ENCODE data around the gene MZT2A.
"Not testable (repeated sequence)": the region's sequence is repeated elsewhere in the genome, so short reads cannot be mapped to it uniquely, and the experiment has no call there.

Gene MZT2A

DNA sequence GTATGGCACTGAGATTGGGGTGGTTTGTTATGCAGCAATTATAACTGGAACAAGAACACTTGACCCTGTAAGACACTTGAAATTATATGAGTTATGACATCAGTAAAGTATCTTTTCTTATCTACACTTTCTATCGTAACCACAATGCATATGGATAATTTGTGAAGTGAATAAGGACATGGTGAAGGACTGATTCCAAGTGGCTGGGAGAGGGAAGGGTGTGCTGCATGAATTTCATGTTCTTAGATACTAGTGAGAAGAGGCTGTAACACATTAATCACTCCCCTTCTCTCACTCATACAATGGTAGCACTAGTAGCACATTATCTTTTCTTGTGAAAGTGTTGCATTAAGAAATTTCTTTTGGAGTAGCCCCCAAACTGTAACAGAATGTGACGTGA lies 37.3 kb downstream of the MZT2A start:
- not testable (repeated sequence) for H3K27ac Mint-ChIP-seq; H3K36me3 Mint-ChIP-seq (ENCODE audit: low read depth); H3K4me3 Mint-ChIP-seq; H3K9me3 Mint-ChIP-seq; H3K4me1 Mint-ChIP-seq (ENCODE audit: low read depth)
- H3K27me3 Mint-ChIP-seq (ENCODE audit: low read depth) = peaks cover 19% of the 10 kb centered on the region

DNA sequence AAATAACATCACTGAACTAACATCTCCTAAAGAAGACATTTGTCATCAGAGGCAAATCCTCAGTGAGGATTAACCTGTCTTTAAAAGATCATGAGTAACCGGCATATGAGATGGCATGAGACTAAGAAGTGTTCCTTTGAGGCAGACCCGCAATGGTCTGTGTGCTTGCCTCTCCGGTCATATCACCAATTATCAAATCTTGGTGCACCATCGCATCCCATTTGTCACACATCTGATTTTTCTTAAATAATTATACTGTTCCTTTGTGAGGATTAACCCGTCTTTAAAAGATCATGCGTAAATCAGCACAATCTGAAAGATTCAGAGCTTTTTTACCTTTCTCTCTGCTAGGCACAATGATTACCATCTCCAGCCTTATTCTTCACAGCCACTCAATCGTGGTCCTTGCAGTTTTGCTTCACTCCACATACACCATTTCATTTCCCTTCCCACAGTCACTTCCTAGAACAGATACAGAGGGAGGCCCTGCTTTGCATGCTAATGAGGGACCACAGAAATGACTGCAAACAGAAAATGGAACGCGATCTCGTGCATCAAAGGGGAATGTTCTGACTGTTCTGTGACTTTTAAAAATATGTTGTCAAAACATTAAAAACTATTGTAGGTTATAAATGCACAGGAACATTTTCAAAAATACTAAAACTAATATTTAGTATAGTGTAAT lies 40.8 kb downstream of the MZT2A start:
- not testable (repeated sequence) for H3K36me3 Mint-ChIP-seq (ENCODE audit: low read depth); H3K4me1 Mint-ChIP-seq (ENCODE audit: low read depth); H3K4me3 Mint-ChIP-seq; H3K27ac Mint-ChIP-seq; H3K9me3 Mint-ChIP-seq
- H3K27me3 Mint-ChIP-seq (ENCODE audit: low read depth) = peaks cover 18% of the 10 kb centered on the region

DNA sequence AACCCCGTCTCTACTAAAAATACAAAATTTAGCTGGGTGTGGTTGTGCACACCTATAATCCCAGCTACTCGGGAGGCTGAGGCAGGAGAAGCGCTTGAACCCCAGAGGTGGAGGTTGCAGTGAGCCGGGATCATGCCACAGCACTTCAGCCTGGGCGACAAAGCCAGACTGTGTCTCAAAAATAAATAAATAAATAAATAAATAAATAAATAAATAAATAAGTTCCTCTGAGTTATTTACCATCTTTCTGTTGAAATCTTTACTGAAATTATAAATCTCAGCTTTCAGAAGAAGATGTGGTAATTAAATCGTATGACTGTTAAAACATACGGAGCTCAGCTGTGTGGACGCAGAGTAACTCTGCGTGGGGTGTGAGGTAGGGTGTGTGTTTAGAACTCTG lies 44.2 kb downstream of the MZT2A start:
- not testable (repeated sequence) for H3K36me3 Mint-ChIP-seq (ENCODE audit: low read depth); H3K27ac Mint-ChIP-seq

DNA sequence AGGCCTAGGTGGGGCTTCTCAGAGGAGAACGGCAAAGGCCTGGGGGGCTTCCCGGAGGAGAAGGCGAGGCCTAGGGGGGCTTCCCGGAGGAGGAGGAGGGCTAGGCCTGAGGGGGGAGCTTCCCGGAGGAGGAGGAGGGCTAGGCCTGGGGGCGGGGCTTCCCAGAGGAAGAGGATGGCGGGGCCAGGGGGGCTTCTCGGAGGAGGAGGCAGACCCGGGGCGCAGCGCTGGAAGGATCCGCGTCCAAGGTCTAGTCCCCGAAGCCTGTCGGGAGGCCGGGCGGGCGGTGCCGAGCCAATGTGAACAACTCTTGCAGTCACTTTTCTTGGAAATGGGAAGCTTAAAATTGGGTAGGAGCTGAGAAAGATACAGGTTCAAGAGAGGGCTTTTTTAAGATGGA lies 46.3 kb downstream of the MZT2A start:
- peaks cover 12% of the 10 kb centered on the region for H3K27me3 Mint-ChIP-seq (ENCODE audit: low read depth)
- H3K4me3 Mint-ChIP-seq = no peak overlapping the region
- H3K36me3 Mint-ChIP-seq (ENCODE audit: low read depth) = no peaks in the 10 kb centered on the region
- H3K9me3 Mint-ChIP-seq = no peaks in the 10 kb centered on the region
- H3K4me1 Mint-ChIP-seq (ENCODE audit: low read depth) = no peaks in the 10 kb centered on the region
- H3K27ac Mint-ChIP-seq = no peak overlapping the region

More for the DNA sequence above, 44.2 kb downstream of the MZT2A start:
- not testable (repeated sequence) for H3K4me1 Mint-ChIP-seq (ENCODE audit: low read depth); H3K4me3 Mint-ChIP-seq; H3K9me3 Mint-ChIP-seq; H3K27me3 Mint-ChIP-seq (ENCODE audit: low read depth)

DNA sequence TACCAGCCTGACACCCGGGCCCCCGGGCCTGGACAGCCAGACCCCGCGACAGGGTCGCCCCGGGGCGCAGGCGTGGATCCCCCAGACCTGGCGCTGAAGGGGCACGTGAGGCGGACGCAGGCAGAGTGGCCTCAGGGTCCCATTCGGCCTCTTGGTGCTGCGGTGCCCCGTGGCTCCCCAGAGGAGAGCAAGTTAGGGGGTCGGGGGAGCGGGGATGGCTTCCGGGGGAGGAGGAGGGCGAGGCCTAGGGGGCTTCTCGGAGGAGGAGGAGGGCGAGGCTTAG lies 46.7 kb downstream of the MZT2A start:
- not testable (repeated sequence) for H3K4me1 Mint-ChIP-seq (ENCODE audit: low read depth); H3K4me3 Mint-ChIP-seq; H3K27ac Mint-ChIP-seq; H3K9me3 Mint-ChIP-seq; H3K36me3 Mint-ChIP-seq (ENCODE audit: low read depth)
- H3K27me3 Mint-ChIP-seq (ENCODE audit: low read depth) = peaks cover 12% of the 10 kb centered on the region

DNA sequence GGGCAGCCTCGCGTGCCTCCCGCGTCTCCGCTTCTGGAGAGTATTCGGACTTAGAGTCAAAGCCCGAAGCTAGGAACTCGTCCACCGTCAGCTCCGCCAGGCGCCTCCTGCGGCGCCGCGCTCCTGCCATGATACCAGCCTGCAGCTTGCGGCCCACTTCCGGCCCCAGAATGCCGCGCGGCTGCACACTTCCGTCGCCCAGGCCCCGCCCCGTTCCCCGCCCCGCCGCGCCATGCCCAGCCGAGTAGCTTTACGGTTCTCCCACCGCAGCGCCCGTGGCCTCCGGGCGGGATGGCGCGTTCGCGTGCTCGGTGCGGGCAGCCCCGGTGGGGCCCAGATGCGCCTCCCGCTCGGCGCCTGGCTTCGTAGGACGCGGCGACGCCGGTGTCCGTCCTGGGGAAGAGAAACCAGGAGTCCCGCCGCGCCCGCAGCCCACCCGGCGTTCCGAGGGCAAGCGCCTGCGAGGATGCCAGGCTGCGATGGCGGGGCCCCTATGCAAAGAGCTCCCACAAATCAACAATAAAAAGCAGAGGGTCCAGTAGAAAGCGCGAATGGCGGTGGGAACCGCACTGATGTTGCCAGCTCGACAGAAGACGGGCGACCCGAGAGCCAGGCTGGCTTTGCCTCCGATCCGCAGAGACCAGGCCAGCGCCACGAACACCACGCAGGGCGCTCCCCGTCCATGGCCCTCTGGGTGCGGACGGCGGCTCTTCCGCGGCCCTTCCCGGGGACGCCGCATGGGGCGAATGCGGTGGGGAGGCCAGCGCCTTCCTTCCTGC lies 47.3 kb downstream of the MZT2A start:
- H3K27me3 Mint-ChIP-seq (ENCODE audit: low read depth) = peaks cover 12% of the 10 kb centered on the region
- H3K27ac Mint-ChIP-seq; H3K36me3 Mint-ChIP-seq (ENCODE audit: low read depth); H3K9me3 Mint-ChIP-seq; H3K4me1 Mint-ChIP-seq (ENCODE audit: low read depth); H3K4me3 Mint-ChIP-seq: not testable (repeated sequence)

DNA sequence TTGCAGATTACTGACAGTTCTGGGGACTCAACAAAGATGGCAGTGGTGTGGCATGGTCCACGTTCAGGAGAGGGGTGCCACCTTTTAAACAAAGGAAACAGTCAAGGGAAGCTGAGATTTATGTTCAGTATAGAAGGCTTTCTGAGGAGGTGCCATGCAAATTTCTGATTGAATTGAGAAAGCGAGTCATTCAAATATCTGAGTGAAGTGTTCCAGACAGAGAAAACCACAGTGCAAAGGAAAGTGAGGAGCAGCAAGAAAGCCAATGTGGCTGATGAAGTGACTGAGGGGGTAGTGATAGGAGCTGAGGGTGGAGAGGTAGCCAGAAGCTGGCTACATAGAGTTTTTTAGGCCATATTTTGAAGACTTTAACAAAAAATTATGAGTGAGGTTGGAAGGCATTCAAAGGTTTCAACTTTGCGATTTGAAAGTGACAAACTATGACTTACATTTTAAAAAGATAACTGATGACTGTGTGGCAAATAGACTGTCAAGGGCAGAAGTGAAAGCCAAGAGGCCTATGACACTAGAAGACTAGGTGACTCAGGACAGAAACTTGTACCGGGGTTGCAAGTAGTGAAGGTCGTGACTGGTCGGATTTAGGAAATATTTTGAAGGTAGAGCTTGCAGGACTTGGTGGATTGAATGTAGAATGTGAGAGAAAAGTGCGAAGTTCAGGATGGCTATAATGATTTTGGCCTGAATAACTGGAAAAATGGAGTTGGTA lies 51.3 kb downstream of the MZT2A start:
- H3K9me3 Mint-ChIP-seq; H3K27ac Mint-ChIP-seq; H3K4me1 Mint-ChIP-seq (ENCODE audit: low read depth); H3K27me3 Mint-ChIP-seq (ENCODE audit: low read depth); H3K4me3 Mint-ChIP-seq; H3K36me3 Mint-ChIP-seq (ENCODE audit: low read depth): not testable (repeated sequence)
